ENCODE measurements around the gene CFAP61. TPM values are rescaled to one million over a fixed set of nuclear protein-coding genes. Genes with fewer than 3 reads are reported as not detected.
A peak's percentile ranks its signal among the peaks of the same experiment; 100 is the strongest.

Gene CFAP61
- total RNA-seq, 1 experiment from 2014 or later = 0.06 TPM

GRCh38 chr20:20173254-20173653, 120.9 kb downstream of the CFAP61 start:
- no peak for DNase-seq (ENCODE audit: low read depth)

GRCh38 chr20:20174089-20174835, 121.9 kb downstream of the CFAP61 start:
- no peak for DNase-seq (ENCODE audit: low read depth)

- DNase-seq (ENCODE audit: low read depth) = no peak
Observed at GRCh38 chr20:20181322-20181721, 129.0 kb downstream of the CFAP61 start.

GRCh38 chr20:20184149-20184548, 131.8 kb downstream of the CFAP61 start:
- peak; percentile 18 for DNase-seq (ENCODE audit: low read depth)

DNA sequence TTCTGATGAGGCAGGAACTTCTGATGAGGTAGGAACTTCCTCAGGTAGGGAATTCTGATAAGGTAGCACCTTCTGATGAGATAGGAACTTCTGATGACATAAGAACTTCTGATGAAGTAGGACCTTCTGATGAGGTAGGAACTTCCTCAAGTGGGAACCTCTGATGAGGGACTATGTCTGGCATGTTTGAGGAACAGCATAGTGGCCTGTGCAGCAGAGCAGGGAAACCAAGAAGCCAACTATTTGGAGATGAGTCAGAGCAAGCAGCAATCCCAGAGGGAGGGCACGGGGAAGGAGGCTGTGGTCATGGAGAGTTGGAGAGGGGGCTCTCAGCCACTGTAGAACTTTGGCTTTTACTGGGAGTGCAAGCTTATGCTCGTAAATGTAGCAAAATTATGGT, 132.4 kb downstream of the CFAP61 start:
- no peak for DNase-seq (ENCODE audit: low read depth)

DNA sequence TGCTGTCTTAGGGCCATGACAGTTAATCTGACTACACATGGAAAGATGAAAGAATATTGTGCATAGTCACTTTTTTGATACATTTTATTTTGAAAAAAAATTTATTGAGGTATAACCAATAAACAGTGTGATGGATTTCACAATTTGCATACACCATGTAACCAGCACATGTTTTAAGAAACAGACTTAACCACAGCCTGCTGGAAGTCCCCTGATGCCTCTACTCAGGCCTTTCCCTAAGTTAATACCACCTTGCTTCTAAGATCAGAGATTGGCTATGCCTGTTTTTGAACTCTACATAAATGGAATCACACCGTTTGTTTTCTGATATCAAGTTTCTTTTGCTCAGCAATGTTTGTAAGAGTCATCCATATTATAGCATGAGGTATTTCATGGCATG, 136.3 kb downstream of the CFAP61 start:
- DNase-seq (ENCODE audit: low read depth) = no peak

- DNase-seq (ENCODE audit: low read depth) = no peak
Observed at GRCh38 chr20:20192366-20192765, 140.0 kb downstream of the CFAP61 start.

DNA sequence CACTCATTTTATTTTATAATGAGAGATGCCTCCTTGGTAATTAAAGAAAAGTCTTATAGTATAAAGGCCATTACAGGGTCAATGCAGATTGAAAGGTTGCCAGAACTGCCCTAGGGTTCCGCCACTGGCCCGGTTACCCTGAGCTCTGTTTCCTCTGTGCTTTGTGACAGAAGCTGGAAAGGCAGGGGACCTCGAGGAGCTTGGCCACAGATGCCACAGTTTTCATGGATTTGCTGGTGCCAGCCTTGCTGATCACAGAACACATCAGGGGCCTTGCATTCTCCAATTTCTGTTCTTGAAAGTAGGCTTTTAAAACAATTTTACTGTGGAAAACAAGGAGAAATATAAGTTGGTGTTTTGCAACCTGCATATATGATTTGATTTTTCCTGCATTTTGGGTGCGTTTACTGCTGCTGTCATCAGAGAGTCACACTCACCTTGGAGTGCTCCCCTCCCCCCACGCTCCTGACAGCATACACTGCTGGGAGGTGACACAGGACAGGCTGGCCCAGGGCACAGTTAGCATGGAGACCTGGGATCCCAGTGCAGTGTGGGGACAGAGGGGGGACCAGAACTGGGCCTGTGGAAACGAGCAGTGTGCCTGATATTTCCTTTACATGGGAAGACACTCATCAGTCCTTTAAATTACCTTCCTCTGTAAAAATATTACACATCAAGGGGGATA, 142.8 kb downstream of the CFAP61 start:
- DNase-seq (ENCODE audit: low read depth) = no peak

GRCh38 chr20:20196610-20197009, 144.3 kb downstream of the CFAP61 start:
- no peak for DNase-seq (ENCODE audit: low read depth)

GRCh38 chr20:20198011-20198410, 145.7 kb downstream of the CFAP61 start:
- no peak for DNase-seq (ENCODE audit: low read depth)

GRCh38 chr20:20199361-20200160, 147.2 kb downstream of the CFAP61 start:
- DNase-seq (ENCODE audit: low read depth) = no peak

DNA sequence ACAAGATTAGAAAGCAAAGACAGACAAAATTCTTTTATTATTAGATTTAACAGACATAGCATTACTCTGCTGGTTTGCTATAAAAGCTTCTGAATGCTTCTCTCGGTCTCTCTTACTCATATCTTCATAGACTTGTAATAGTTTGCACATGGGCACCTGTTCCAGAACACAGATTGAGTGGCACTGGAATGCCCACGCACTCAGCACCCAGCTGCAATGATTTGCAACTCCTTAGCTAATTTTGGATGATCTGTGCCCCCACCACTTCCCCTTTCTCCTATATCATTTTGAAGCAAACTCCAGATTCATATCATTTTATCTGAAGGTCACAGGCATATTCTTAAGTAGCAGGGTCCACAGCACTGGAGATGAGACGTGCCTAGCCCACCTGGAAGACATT, 148.8 kb downstream of the CFAP61 start:
- DNase-seq (ENCODE audit: low read depth) = no peak

GRCh38 chr20:20201639-20202038, 149.3 kb downstream of the CFAP61 start:
- DNase-seq (ENCODE audit: low read depth) = no peak

- no peak for DNase-seq (ENCODE audit: low read depth)
Observed at GRCh38 chr20:20202768-20203167, 150.4 kb downstream of the CFAP61 start.

- no peak for DNase-seq (ENCODE audit: low read depth)
Observed at GRCh38 chr20:20203784-20204183, 151.5 kb downstream of the CFAP61 start.

GRCh38 chr20:20204256-20204655, 151.9 kb downstream of the CFAP61 start:
- DNase-seq (ENCODE audit: low read depth) = no peak

DNA sequence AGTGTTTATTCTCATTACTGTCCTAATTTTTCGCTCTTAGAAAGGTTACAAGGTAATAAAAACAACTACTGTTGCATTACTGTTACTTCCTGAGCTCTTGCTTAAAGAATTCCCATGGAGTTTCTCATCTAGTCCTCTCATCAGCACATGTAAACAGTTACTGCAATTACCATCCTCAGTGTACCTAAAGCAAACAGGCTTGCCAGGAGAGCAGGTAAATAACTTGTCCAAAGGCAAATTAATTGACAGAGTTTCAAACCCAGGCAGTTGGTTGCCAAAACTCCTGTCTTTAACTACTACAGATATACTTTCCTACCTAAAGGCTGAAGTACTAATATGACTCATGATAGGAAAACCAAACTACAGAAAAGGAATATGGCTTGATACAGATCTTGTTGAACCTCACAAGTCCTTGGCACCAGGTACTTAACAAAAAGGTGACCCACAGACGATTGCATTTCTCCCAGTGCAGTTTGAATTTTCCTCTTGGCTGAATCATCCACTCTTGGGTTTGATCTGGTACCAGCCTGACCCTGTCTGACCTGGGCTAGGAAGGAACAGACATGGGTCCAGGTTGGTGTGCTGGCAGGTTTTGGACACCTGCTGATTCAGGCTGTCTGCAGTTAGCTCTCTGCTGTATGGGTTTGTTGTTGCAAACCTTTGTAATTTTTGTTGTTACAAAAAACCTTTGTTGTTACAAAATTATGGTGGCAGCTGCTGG, 153.0 kb downstream of the CFAP61 start:
- DNase-seq (ENCODE audit: low read depth) = no peak

GRCh38 chr20:20205862-20206236, 153.5 kb downstream of the CFAP61 start:
- no peak for DNase-seq (ENCODE audit: low read depth)

GRCh38 chr20:20206788-20207187, 154.5 kb downstream of the CFAP61 start:
- DNase-seq (ENCODE audit: low read depth) = no peak

GRCh38 chr20:20207291-20207690, 155.0 kb downstream of the CFAP61 start:
- DNase-seq (ENCODE audit: low read depth) = no peak

- no peak for DNase-seq (ENCODE audit: low read depth)
Observed at GRCh38 chr20:20207872-20208271, 155.5 kb downstream of the CFAP61 start.

DNA sequence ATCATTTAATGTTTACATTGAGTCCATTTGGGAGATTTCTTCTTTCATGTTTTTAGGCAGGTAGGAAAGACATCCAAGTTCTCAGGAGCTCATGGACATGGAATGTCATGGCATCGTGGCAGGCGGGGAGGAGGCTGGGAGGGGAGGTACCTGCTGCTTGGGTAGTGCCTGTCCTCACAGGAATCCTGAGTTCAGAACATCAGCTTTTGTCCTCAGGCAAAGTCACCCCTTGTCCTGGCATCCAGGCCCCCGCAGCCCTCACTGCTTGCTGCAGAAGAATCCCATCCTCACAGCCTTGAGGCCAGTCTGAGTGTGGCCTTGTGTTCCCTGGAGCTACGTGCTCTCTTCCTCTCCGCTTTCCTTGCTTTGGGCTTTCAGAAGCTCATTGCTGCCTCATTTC, 157.4 kb downstream of the CFAP61 start:
- no peak for DNase-seq (ENCODE audit: low read depth)

Measured in LHCN-M2 (cell line).